NB4 (cell line): ENCODE results near the gene MRPS7.

Experiments used
- DNase-seq: peaks from one replicate; pipeline ENCODE4 v3.0.0; 2010; ENCODE audit warnings: low read depth
- H3K4me3 ChIP-seq: one replicate; pipeline ENCODE4 v1.5.1; 2011; ENCODE audit warnings: mild to moderate bottlenecking, low read depth, low read length, moderate library complexity
- MYC ChIP-seq: IDR thresholded peaks from 2 replicates; pipeline ENCODE4 v1.6.1; 2011; ENCODE audit warnings: low read depth, low read length
- POLR2A ChIP-seq: IDR thresholded peaks from 2 replicates; pipeline ENCODE4 v1.6.1; 2011; ENCODE audit warnings: mild to moderate bottlenecking; ENCODE audit not compliant: insufficient read length; ENCODE audit errors: extremely low read depth
- TF ChIP-seq, protein P1 (sequence below): IDR thresholded peaks from 2 replicates; pipeline ENCODE4 v1.6.1; 2011; ENCODE audit warnings: low read depth, low read length
- TF ChIP-seq, protein P2 (sequence below): IDR thresholded peaks from one replicate; pipeline ENCODE4 v1.5.1; 2012; ENCODE audit warnings: low read depth, low read length

MRPS7 gene

DNA sequence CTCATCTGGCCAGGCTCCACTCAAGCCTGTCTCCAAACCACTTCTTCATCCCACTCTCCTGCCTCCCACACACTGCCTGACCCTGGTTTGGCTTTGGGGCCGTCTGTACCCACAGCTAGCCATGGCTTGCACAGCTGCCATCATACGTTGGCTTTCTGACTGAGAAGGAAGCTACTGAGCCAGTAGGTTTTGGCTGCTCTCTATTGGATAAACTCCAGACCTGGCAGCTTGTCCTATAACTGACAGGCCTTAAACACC lies 5.4 kb downstream of the MRPS7 start:
- no peak overlapping the region for H3K4me3 ChIP-seq
- peak; percentile 92 for DNase-seq
- TF ChIP-seq, protein P1, sequence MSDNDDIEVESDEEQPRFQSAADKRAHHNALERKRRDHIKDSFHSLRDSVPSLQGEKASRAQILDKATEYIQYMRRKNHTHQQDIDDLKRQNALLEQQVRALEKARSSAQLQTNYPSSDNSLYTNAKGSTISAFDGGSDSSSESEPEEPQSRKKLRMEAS = no peak
- TF ChIP-seq, protein P2, sequence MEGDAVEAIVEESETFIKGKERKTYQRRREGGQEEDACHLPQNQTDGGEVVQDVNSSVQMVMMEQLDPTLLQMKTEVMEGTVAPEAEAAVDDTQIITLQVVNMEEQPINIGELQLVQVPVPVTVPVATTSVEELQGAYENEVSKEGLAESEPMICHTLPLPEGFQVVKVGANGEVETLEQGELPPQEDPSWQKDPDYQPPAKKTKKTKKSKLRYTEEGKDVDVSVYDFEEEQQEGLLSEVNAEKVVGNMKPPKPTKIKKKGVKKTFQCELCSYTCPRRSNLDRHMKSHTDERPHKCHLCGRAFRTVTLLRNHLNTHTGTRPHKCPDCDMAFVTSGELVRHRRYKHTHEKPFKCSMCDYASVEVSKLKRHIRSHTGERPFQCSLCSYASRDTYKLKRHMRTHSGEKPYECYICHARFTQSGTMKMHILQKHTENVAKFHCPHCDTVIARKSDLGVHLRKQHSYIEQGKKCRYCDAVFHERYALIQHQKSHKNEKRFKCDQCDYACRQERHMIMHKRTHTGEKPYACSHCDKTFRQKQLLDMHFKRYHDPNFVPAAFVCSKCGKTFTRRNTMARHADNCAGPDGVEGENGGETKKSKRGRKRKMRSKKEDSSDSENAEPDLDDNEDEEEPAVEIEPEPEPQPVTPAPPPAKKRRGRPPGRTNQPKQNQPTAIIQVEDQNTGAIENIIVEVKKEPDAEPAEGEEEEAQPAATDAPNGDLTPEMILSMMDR = no peak
- TF ChIP-seq POLR2A (no peak), MYC (no peak)

DNA sequence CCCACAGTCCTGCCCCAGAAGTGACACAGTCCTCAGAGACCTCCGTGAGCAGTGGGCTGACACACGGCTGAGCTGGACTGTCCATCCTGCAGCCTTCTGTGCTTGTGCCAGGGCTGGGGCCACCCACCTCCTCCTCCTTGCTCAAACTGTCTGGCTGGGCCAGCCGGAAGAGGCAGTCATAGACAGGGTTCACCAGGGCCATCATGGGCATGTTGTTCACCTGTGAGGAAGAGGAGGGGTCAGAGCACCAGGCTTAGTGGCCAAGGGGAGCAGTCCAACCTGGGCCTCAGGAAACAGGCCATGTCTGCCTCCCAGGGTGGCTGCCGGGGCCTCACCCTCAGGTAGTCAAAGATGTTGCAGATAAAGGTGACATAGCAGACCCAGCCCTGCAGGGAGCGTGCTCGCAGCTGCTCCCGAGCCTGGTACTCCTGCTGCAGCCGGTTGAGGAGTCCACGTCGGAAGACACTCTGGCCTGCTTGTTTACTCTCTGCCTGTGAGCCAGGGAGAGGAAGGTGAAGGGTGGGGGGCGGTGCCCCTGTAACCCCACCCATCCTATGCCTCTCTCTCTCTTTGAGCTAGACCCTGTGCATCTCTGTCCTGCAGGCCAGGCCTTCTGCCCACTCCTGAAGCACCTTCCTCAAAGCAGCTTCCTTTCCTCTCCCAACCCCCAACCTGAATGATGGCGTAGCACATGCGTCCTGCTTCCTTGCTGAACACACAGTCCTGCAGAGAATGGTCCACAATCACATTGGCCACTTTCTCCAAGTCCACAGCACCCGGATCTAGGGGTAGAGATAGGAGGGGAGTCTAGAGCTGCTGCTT lies 5.9 kb downstream of the MRPS7 start:
- peak; percentile 39 for DNase-seq
- TF ChIP-seq, protein P1 = no peak
- TF ChIP-seq MYC = no peak
- H3K4me3 ChIP-seq = no peak overlapping the region

DNA sequence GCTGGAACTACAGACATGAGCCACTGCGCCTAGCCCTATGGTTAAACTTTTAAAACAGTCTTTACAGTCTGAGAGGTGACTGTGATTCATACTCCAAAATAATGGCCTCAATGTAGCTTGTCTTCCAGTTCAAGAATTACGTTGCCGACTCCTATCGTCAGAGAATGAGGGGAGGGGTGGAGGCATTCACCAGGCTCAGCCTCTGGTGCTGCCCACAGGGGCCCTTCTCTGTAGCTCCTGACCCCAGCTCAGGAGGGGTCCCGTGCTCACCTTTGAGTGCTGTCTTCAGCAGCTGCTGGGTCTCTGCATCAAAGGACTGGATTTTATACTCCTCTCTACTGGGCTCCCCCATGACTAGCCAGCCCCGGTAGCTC lies 8.2 kb downstream of the MRPS7 start:
- H3K4me3 ChIP-seq = peak overlapping the region; percentile 76
- TF ChIP-seq POLR2A (no peak), MYC (no peak)
- TF ChIP-seq, protein P1 = no peak
- DNase-seq = peak; percentile 55

DNA sequence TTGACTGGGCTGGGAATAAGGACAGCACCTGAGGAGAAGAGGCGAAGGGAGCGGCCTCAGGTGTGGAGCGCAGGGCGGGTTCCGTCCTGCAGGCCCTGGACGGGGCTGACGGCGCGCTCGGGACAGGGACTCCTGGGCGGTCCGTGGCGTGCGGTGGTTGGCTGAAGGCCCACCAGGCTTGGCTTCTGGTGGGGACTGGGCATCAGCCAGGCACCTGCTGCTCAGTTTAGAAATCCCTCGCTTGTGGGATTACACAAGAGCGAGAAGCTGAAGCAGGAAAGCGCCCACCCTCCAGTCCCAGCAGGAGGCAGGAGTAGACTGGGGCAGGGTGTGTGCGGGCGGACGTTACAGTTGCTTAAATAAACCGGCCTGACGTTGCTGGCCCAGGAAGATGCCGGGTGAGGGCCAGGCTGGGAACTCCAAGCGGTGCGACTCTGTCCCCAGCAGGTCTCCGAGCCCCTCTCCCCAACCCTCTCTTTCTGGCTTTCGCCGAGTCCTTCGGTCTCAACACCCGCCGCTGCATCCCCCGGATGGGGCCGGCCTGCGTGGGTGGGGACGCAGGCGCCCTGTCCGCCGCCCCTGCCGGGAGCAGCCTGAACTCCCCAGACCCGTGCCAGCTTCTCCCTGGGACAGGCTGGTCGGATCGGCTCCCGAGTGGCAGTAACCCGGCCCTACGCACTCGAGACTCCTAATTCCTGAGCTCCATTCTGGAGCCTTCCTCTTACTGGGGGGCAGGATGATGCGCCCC lies 8.7 kb downstream of the MRPS7 start:
- peak overlapping the region; percentile 76 for H3K4me3 ChIP-seq
- peak; percentile 96 for DNase-seq
- TF ChIP-seq, protein P1 = peak; percentile 69
- TF ChIP-seq MYC (peak; percentile 61), POLR2A (peak; percentile 30)
- TF ChIP-seq, protein P2 = peak; percentile 35

DNA sequence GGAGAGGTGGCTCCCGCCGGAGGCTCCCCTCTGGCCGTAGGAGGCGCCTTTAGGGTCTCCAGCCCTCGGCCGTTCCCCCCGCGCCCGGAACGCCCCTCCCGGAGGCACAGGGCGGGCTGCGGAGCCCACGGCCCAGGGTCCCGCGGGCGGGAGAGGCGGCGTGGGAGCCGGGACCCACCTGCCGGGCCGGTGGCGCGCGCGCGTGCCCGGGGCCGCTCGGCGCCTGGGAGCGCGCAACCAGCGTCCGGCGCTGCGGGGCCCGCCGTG lies 9.2 kb downstream of the MRPS7 start, which contains the start of gene MIF4GD:
TSS of gene MIF4GD (minus strand) at position 266 of the 267 bp plus-strand sequence. CDS start 1,036 bp downstream, outside the sequence.
- no peak for DNase-seq
- TF ChIP-seq MYC = no peak
- TF ChIP-seq, protein P1 = no peak
- TF ChIP-seq POLR2A = peak; percentile 52
- peak within 1 kb of the TSS; percentile 76 for H3K4me3 ChIP-seq

DNA sequence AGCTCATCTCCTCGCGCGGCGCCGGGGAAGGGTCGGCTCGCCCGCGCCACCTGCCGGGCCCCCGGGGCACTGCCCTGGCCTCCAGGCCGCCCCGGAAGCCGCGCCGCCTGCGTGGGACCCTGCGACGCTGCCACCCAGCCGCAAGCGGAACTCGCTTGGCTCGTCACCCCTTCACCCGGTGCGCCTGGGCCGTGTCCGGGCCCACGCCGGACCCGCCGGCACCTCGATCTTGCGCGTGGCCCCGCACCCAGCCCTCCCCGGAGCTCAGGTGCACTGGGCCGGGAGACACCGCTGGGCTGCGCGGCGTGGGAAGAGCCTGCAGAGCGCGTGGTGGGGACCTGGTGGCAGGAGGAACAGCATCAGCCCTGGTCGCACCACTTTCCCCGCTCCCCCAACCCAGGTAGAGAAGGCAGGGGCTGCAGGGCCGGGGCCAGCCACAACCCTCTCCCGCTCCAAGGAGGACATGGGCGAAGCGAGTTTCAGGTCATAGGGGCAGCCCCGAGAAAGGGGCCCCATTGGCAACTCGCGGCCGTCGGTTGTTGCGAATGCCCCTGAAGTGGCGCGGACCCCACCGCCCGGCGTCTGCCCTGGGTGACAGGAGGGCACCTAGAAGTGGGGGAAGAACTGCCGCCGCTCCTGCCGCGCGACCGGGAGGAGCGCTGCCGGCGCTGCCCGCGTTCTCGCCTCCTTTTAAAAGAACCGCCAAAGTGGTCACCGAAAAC lies 9.7 kb downstream of the MRPS7 start:
- peak overlapping the region; percentile 66 for H3K4me3 ChIP-seq
- peak; percentile 87 for DNase-seq
- peak; percentile 60 for TF ChIP-seq POLR2A
- TF ChIP-seq, protein P1 = peak; percentile 12; the same call in 1 of the 2 replicates
- TF ChIP-seq, protein P2 = peak; percentile 27
- TF ChIP-seq MYC = peak; percentile 53; the same call in 1 of the 2 replicates
